Psoas muscle (tissue), 8 donors: ENCODE measurements around the gene IL18R1. TPM values are rescaled to one million over a fixed set of nuclear protein-coding genes. Genes with fewer than 3 reads are reported as not detected.

ENCODE experiments used
- ATAC-seq, 4 donors: fragments of 200-7000 bp; cut with Tn5 transposase; one replicate each; pipeline ENCODE4 v1.9.1; 2020; ENCODE audit warnings: moderate library complexity in 3 of 4, mild to moderate bottlenecking in 2 of 4
- DNase-seq, 2 donors: peaks; one replicate each; pipeline ENCODE4 v3.0.0-alpha.2; 2020
- H3K27ac ChIP-seq: fragments of 200-600 bp; one replicate; pipeline ENCODE4 v1.8.0; 2022
- H3K27me3 ChIP-seq, 3 donors: fragments of 200-600 bp in 1 of 3; one replicate each; pipeline versions ENCODE4 v1.6.1 to v1.8.0; 2013 to 2022; ENCODE audit warnings: low read length in 2 of 3, mild to moderate bottlenecking in 2 of 3, moderate library complexity in 1 of 3; ENCODE audit not compliant: insufficient read depth in 3 of 3
- H3K36me3 ChIP-seq, 2 donors: fragments of 200-600 bp in 1 of 2; one replicate each; pipeline versions ENCODE4 v1.6.1 to v1.8.0; 2013 to 2022; ENCODE audit warnings: low read depth in 1 of 2, mild to moderate bottlenecking in 1 of 2, moderate library complexity in 1 of 2; ENCODE audit not compliant: insufficient read depth in 1 of 2
- H3K4me1 ChIP-seq: fragments of 200-600 bp; one replicate; pipeline ENCODE4 v1.8.0; 2022
- H3K4me3 ChIP-seq: fragments of 200-600 bp; one replicate; pipeline ENCODE4 v1.8.0; 2022; ENCODE audit warnings: mild to moderate bottlenecking
- H3K9me3 ChIP-seq: fragments of 200-600 bp; one replicate; pipeline ENCODE4 v1.8.0; 2022
- WGBS, 3 donors: extraction: QIAGEN DNeasy Blood & Tissue Kit; methylation state at CpG; one replicate each; pipeline versions ENCODE4 v1.1.6 to v1.1.7; 2013; 5-methylcytosine and 5-hydroxymethylcytosine counted together
- intact Hi-C, 2 donors: fragments of 100-400 bp; cut with DNase I; formaldehyde crosslinking; loops; one replicate each; pipeline versions ENCODE4 v1.11.0 to v1.14.2; 2022
- polyA plus RNA-seq, 3 donors: library from polyadenylated mRNA; stranded (reverse); fragments of 200-250 nt; gene quantifications; one replicate each; pipeline ENCODE4 v1.2.3, GENCODE V29; 2013
- total RNA-seq, 4 donors: library from RNA; stranded (reverse); fragmentation: NEBNext Ultra II Directional in 2 of 4; extraction: Animal tissue kit (Norgen Biotek cat#: 25700) in 2 of 4; gene quantifications; one replicate each; pipeline versions ENCODE4 v1.2.1 to v1.2.4, GENCODE V29; 2021 to 2023
- TF ChIP-seq, protein P1 (sequence below): fragments of 200-600 bp; IDR thresholded peaks from one replicate; pipeline ENCODE4 v1.8.0; 2022; ENCODE audit warnings: antibody characterized with exemption
- donor health status: healthy with polysubstance abuse.
- donor health status: DM: no; HTN: no; CAD: no; lungs with moderate emphysema.
- donor health status: Bipolar disorder and iron deficiency.
- donor health status: healthy.
- donor health status: DM: yes; HTN: yes; CAD: no.
- donor health status: DM: no; HTN: no; CAD: no.
- donor health status: DM: no; HTN: no; CAD: no.
- donor health status: DM: yes; HTN: yes; CAD: no.

Gene IL18R1
- total and polyA plus RNA-seq, 7 donors = 0.26 to 2.1 (median 0.83) TPM

DNA sequence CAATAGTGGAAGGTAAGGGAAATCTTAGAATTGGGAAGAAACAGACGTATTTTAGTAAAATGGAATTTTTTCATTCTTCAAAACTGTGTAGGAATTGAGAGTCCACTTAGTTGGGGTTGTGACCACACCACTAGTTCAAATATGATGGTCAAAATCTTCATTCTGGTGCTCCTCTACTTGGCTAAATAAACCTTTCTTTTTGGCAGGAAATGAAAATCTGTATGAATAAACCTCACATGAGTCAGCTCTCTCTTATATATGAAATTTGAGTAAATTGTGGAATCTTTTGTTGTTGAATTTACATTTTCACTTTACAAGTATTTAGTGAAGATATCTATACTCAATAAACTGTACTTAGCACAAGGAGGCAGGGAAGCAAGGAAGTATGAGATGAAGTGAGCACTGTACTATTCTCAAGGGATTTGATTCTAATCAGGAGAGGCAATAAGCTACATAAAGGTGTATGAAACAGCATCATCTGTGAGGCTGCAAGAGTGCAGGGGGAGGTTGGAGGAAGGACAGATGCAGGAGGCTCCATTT lies 20.5 kb downstream of the IL18R1 start:
- Histone ChIP-seq H3K4me1 (no peaks in the 10 kb centered on the region), H3K27ac (no peak overlapping the region), H3K36me3 (no peaks in the 10 kb centered on the region)

DNA sequence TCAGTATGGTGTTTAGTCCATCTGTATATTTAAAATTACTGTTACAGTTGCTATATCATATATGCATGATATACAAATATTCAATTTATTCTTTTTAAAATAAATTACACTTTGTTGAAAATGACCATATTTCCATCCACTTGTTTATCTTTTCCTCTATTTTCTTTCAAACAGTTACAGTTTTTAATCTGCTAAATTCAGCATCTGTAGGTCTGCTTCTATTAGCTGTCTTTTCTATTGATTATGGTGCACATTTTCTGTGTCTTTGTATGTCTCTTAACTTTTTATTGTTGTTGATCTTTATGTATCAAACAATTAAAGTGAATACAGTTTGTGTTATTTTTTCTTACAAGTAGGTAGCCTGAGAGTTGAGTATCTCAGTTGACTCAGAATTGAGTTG lies 28.1 kb downstream of the IL18R1 start:
- TF ChIP-seq, protein P1, sequence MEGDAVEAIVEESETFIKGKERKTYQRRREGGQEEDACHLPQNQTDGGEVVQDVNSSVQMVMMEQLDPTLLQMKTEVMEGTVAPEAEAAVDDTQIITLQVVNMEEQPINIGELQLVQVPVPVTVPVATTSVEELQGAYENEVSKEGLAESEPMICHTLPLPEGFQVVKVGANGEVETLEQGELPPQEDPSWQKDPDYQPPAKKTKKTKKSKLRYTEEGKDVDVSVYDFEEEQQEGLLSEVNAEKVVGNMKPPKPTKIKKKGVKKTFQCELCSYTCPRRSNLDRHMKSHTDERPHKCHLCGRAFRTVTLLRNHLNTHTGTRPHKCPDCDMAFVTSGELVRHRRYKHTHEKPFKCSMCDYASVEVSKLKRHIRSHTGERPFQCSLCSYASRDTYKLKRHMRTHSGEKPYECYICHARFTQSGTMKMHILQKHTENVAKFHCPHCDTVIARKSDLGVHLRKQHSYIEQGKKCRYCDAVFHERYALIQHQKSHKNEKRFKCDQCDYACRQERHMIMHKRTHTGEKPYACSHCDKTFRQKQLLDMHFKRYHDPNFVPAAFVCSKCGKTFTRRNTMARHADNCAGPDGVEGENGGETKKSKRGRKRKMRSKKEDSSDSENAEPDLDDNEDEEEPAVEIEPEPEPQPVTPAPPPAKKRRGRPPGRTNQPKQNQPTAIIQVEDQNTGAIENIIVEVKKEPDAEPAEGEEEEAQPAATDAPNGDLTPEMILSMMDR = no peak
- intact Hi-C loops = no loop called here
- no peaks in the 10 kb centered on the region for H3K36me3 ChIP-seq
- H3K27ac ChIP-seq = no peak overlapping the region
- peaks cover 20% of the 10 kb centered on the region for H3K9me3 ChIP-seq
- H3K27me3 ChIP-seq = no peaks in the 10 kb centered on the region
- H3K4me1 ChIP-seq = no peaks in the 10 kb centered on the region
- H3K4me3 ChIP-seq = no peak overlapping the region
- no peak for DNase-seq
- no peak for ATAC-seq

More for the DNA sequence above, 20.5 kb downstream of the IL18R1 start:
- intact Hi-C loops = no loop called here
- WGBS, 3 donors = 63 to 77% (median 71%) methylated on average over 1 of the region's 1 CpG
- TF ChIP-seq, protein P1 = no peak
- no peaks in the 10 kb centered on the region for H3K27me3 ChIP-seq
- DNase-seq (no peak), ATAC-seq (no peak)
- no peak overlapping the region for H3K4me3 ChIP-seq
- no peaks in the 10 kb centered on the region for H3K9me3 ChIP-seq

DNA sequence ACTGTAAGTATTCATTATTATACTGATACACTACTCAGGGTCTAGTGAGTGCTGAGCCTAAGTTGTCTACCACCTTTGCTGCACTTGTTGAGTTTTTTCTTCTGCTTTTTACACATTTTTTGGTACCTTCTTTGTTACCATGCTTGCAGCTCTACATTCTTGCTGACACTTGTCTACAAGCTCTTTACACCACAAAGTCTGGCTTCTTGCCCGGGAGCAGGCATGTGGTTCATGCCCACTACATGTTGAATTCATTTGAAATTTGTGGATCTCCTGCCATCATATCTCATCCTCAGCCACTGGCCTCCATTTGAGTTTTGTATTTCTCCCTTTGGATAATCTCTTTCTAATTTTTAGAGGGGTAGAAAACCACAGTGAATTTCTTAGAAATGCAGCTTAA lies 29.9 kb downstream of the IL18R1 start:
- intact Hi-C loops = no loop called here
- ATAC-seq (no peak), DNase-seq (no peak)
- Histone ChIP-seq H3K36me3 (no peaks in the 10 kb centered on the region), H3K4me1 (no peaks in the 10 kb centered on the region), H3K4me3 (no peak overlapping the region), H3K9me3 (peaks cover 20% of the 10 kb centered on the region), H3K27me3 (no peaks in the 10 kb centered on the region), H3K27ac (no peak overlapping the region)
- WGBS, 3 donors = 89 to 93% (median 90%) methylated on average over 1 of the region's 1 CpG
- TF ChIP-seq, protein P1 = no peak

DNA sequence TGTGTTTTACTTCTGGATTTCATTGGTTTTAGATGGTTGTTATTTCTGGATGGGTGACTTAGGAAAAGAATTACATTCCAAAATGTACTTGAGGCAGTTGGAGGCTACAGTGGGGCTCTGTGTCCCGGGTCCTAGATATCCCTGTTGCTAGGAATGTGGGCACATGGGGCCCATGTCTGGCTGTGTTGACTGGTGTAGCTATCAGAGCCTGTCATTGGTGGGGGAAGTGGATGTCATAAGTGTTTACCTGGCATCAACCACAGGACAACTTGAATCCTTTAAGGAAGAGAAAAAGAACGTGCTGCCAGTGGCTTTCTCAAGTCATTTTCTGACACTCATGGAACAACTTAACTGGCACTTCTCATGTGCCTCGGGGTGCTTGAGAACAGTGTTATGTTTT lies 30.4 kb downstream of the IL18R1 start:
- WGBS, 3 donors = 76 to 85% (median 80%) methylated on average over 3 of the region's 3 CpGs
- no peak for ATAC-seq

More for the DNA sequence above, 30.4 kb downstream of the IL18R1 start:
- Histone ChIP-seq H3K36me3 (no peaks in the 10 kb centered on the region), H3K27me3 (no peaks in the 10 kb centered on the region), H3K27ac (no peak overlapping the region), H3K4me1 (no peaks in the 10 kb centered on the region), H3K9me3 (peaks cover 20% of the 10 kb centered on the region), H3K4me3 (no peak overlapping the region)
- intact Hi-C loops = no loop called here
- TF ChIP-seq, protein P1 = no peak
- no peak for DNase-seq
